Astrocyte (in vitro differentiated cells and primary cell): ENCODE results near the gene CLASRP. TPM values are rescaled to one million over a fixed set of nuclear protein-coding genes. Genes with fewer than 3 reads are reported as not detected.
A peak's percentile ranks its signal among the peaks of the same experiment; 100 is the strongest.

Experiments used
- DNase-seq: peaks from one replicate; pipeline ENCODE4 v3.0.0-alpha.2; 2010; ENCODE audit warnings: low read depth
- FAIRE-seq: peaks from 2 replicates; lab custom pipeline; 2011; peaks lifted over from hg19 to GRCh38; lab: Jason Lieb, UNC
- H2AFZ ChIP-seq: 2 replicates; pipeline ENCODE4 v1.6.0; 2012; ENCODE audit warnings: low read depth, low read length, inconsistent platforms
- H3K27ac ChIP-seq: 2 replicates; pipeline ENCODE4 v1.5.1; 2011; ENCODE audit warnings: low read depth, low read length, inconsistent platforms
- H3K27me3 ChIP-seq: 2 replicates; pipeline ENCODE4 v1.6.0; 2011; ENCODE audit warnings: low read length, inconsistent platforms; ENCODE audit not compliant: insufficient read depth
- H3K36me3 ChIP-seq: 2 replicates; pipeline ENCODE4 v1.5.1; 2011; ENCODE audit warnings: low read length, inconsistent platforms; ENCODE audit not compliant: insufficient read depth
- H3K4me1 ChIP-seq: 2 replicates; pipeline ENCODE4 v1.5.1; 2011; ENCODE audit warnings: low read length, inconsistent platforms; ENCODE audit not compliant: insufficient read depth
- H3K4me2 ChIP-seq: 2 replicates; pipeline ENCODE4 v1.6.0; 2012; ENCODE audit warnings: low read length, inconsistent platforms
- H3K4me3 ChIP-seq: 2 replicates; pipeline ENCODE4 v1.5.1; 2011; ENCODE audit warnings: low read depth, mild to moderate bottlenecking, low read length, inconsistent platforms; ENCODE audit not compliant: insufficient read depth
- H3K79me2 ChIP-seq: 2 replicates; pipeline ENCODE4 v1.6.0; 2012; ENCODE audit warnings: mild to moderate bottlenecking, low read length, inconsistent platforms; ENCODE audit not compliant: insufficient read depth
- H3K9ac ChIP-seq: 2 replicates; pipeline ENCODE4 v1.6.0; 2012; ENCODE audit warnings: mild to moderate bottlenecking, low read length, inconsistent platforms
- H3K9me3 ChIP-seq: 2 replicates; pipeline ENCODE4 v1.5.1; 2012; ENCODE audit warnings: low read depth, mild to moderate bottlenecking, low read length, inconsistent platforms; ENCODE audit not compliant: insufficient read depth
- H4K20me1 ChIP-seq: 2 replicates; pipeline ENCODE4 v1.6.0; 2012; ENCODE audit warnings: low read length, inconsistent platforms; ENCODE audit not compliant: insufficient read depth
- H3K27ac Mint-ChIP-seq: one replicate; pipeline ENCODE4 v1.8.0; 2021; ENCODE audit warnings: mild to moderate bottlenecking, mixed read lengths; ENCODE audit not compliant: unreplicated experiment
- H3K27me3 Mint-ChIP-seq: one replicate; pipeline ENCODE4 v1.8.0; 2021; ENCODE audit warnings: low read depth, mixed read lengths; ENCODE audit not compliant: unreplicated experiment
- H3K36me3 Mint-ChIP-seq: one replicate; pipeline ENCODE4 v1.8.0; 2021; ENCODE audit warnings: low read depth, mixed read lengths; ENCODE audit not compliant: unreplicated experiment
- H3K4me1 Mint-ChIP-seq: one replicate; pipeline ENCODE4 v1.8.0; 2021; ENCODE audit warnings: low read depth, mixed read lengths; ENCODE audit not compliant: unreplicated experiment
- H3K4me3 Mint-ChIP-seq: one replicate; pipeline ENCODE4 v1.8.0; 2021; ENCODE audit warnings: mild to moderate bottlenecking, moderate library complexity, mixed read lengths; ENCODE audit not compliant: unreplicated experiment
- H3K9me3 Mint-ChIP-seq: one replicate; pipeline ENCODE4 v1.8.0; 2021; ENCODE audit warnings: mild to moderate bottlenecking, mixed read lengths; ENCODE audit not compliant: unreplicated experiment
- CTCF ChIP-seq: IDR thresholded peaks from 2 replicates; pipeline ENCODE4 v1.5.1; 2011; ENCODE audit warnings: low read depth, mild to moderate bottlenecking, inconsistent platforms, low read length, moderate library complexity; ENCODE audit not compliant: insufficient read depth
- EZH2 ChIP-seq: IDR thresholded peaks from 2 replicates; pipeline ENCODE4 v1.6.1; 2012; ENCODE audit warnings: mild to moderate bottlenecking, low read length, inconsistent platforms; ENCODE audit not compliant: insufficient read depth
- total RNA-seq: library from RNA; stranded (reverse); gene quantifications from 2 replicates; pipeline ENCODE4 v1.2.1, GENCODE V29; 2021

The CLASRP gene
- total RNA-seq, 1 donor from 2014 or later = 45.5 TPM

DNA sequence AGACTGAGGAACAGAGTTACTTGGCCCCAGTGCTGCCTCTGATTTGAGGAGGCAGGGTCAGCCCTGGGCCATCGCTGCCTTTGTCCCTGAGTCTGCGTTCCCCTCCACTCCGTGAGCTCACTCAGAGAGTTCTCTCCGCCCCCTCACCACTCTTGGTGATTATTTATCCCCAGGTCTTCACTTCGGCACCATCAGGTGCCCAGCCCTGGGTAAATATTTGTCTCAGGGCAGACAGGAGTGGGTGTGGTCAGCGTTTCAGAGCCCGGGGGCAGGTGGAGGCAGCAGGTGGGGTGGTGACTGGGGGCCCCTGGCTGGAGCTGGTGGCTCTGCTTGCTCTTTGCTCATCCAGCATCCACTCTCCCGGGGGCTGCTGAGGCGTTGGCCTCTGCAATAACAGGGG is 74.8 kb downstream of the CLASRP start:
- H3K4me2 ChIP-seq = no peak overlapping the region
- H2AFZ ChIP-seq = no peak overlapping the region
- no peaks in the 10 kb centered on the region for H3K27me3 ChIP-seq
- H3K36me3 Mint-ChIP-seq = no peaks in the 10 kb centered on the region
- H3K27ac Mint-ChIP-seq = no peak overlapping the region
- no peaks in the 10 kb centered on the region for H3K36me3 ChIP-seq
- no peak overlapping the region for H3K9ac ChIP-seq
- DNase-seq (no peak), FAIRE-seq (no peak)
- H3K4me1 Mint-ChIP-seq = peaks cover 8% of the 10 kb centered on the region
- H3K9me3 Mint-ChIP-seq = peaks cover 2% of the 10 kb centered on the region
- no peak overlapping the region for H3K4me3 Mint-ChIP-seq
- no peaks in the 10 kb centered on the region for H3K4me1 ChIP-seq
- no peak for TF ChIP-seq CTCF
- TF ChIP-seq EZH2 = no peak
- no peaks in the 10 kb centered on the region for H3K27me3 Mint-ChIP-seq
- no peak overlapping the region for H3K4me3 ChIP-seq
- H3K79me2 ChIP-seq = peaks cover 95% of the 10 kb centered on the region
- H3K27ac ChIP-seq = no peak overlapping the region
- no peaks in the 10 kb centered on the region for H3K9me3 ChIP-seq
- H4K20me1 ChIP-seq = peaks cover 98% of the 10 kb centered on the region

- TF ChIP-seq CTCF (no peak), EZH2 (no peak)
- H3K36me3 Mint-ChIP-seq = no peaks in the 10 kb centered on the region
- Histone ChIP-seq H3K9ac (no peak overlapping the region), H3K4me2 (no peak overlapping the region), H3K36me3 (no peaks in the 10 kb centered on the region), H3K4me3 (no peak overlapping the region), H3K9me3 (no peaks in the 10 kb centered on the region), H2AFZ (no peak overlapping the region), H3K27ac (no peak overlapping the region), H4K20me1 (peaks cover 98% of the 10 kb centered on the region), H3K4me1 (no peaks in the 10 kb centered on the region), H3K79me2 (peaks cover 90% of the 10 kb centered on the region), H3K27me3 (no peaks in the 10 kb centered on the region)
- DNase-seq = no peak
- H3K9me3 Mint-ChIP-seq = peaks cover 2% of the 10 kb centered on the region
- H3K4me3 Mint-ChIP-seq = no peak overlapping the region
- H3K4me1 Mint-ChIP-seq = peaks cover 8% of the 10 kb centered on the region
- H3K27me3 Mint-ChIP-seq = no peaks in the 10 kb centered on the region
- H3K27ac Mint-ChIP-seq = no peak overlapping the region
- FAIRE-seq = no peak
These were observed 75.3 kb downstream of the CLASRP start for GRCh38 chr19:45114116-45114515.

DNA sequence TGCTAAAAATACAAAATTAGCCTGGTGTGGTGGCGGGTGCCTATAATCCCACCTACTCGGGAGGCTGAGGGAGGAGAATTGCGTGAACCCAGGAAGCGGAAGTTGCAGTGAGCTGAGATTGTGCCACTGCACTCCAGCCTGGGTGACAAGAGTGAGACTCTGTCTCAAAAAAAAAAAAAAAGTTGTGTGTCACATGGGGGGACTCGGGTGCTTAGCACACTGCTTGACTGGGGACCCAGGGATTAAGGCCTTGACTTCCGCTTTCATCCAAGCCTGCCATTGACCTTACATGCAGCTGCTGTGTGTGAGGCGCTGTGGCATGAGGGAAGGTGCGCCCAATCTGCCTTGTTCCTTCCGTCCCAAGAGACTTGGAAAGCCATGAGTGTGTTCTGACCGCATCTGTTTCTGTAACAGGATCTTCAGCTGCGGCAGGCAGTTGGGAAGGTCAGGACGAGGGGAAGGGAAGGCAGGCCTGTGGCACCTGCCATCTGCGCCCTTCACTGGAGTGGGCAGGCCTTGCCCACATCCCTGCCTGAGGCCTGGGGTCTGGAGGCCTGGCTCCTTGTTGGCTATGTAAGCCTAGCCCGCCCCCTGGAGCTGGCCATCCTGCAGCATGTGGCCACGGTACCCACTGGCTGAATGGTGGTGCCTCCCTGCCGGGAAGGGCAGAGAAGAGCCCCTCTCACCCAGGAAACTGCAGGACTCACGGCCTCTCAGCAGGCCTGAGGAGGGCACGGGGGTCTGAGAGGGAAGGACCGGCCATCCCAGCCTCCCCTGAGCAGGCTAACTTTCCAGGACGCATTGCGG is 77.2 kb downstream of the CLASRP start:
- Histone ChIP-seq H3K9ac (no peak overlapping the region), H3K4me3 (no peak overlapping the region), H3K27ac (no peak overlapping the region), H3K27me3 (no peaks in the 10 kb centered on the region), H4K20me1 (peaks cover 96% of the 10 kb centered on the region), H3K4me2 (no peak overlapping the region), H3K9me3 (no peaks in the 10 kb centered on the region), H3K79me2 (peaks cover 87% of the 10 kb centered on the region), H3K36me3 (no peaks in the 10 kb centered on the region), H3K4me1 (no peaks in the 10 kb centered on the region), H2AFZ (no peak overlapping the region)
- peaks cover 6% of the 10 kb centered on the region for H3K4me1 Mint-ChIP-seq
- peak overlapping the region; percentile 7 for H3K27ac Mint-ChIP-seq
- H3K9me3 Mint-ChIP-seq = no peaks in the 10 kb centered on the region
- no peak for TF ChIP-seq EZH2
- no peak overlapping the region for H3K4me3 Mint-ChIP-seq
- no peak for DNase-seq
- no peaks in the 10 kb centered on the region for H3K36me3 Mint-ChIP-seq
- H3K27me3 Mint-ChIP-seq = no peaks in the 10 kb centered on the region
- no peak for FAIRE-seq
